Peyer's patch (tissue), 4 donors: ENCODE data around the gene KCNN3. TPM values are rescaled to one million over a fixed set of nuclear protein-coding genes. Genes with fewer than 3 reads are reported as not detected.

ENCODE experiments used
- DNase-seq, 3 donors: peaks; one replicate each; pipeline ENCODE4 v3.0.0-alpha.2; 2017 to 2019
- H3K27ac ChIP-seq, 4 donors: fragments of 200-600 bp; sonication (generic); one replicate each; pipeline ENCODE4 v1.5.1; 2016 to 2019
- H3K27me3 ChIP-seq, 2 donors: fragments of 200-600 bp; sonication (generic); one replicate each; pipeline ENCODE4 v1.5.1; 2019
- H3K36me3 ChIP-seq, 3 donors: fragments of 200-600 bp; sonication (generic); one replicate each; pipeline ENCODE4 v1.5.1; 2016 to 2019
- H3K4me1 ChIP-seq, 4 donors: fragments of 200-600 bp; sonication (generic); one replicate each; pipeline ENCODE4 v1.5.1; 2016 to 2019
- H3K4me3 ChIP-seq, 4 donors: fragments of 200-600 bp; sonication (generic); 1 replicate in 3 of 4; 2 replicates in 1 of 4; pipeline ENCODE4 v1.5.1; 2016 to 2019; ENCODE audit warnings: mild to moderate bottlenecking in 1 of 4
- H3K9me3 ChIP-seq, 4 donors: fragments of 200-600 bp; sonication (generic); one replicate each; pipeline ENCODE4 v1.5.1; 2016 to 2019; ENCODE audit warnings: mild to moderate bottlenecking in 1 of 4
- CTCF ChIP-seq, 6 experiments: fragments of 450-650 bp in 4 of 6; fragments of 200-600 bp in 2 of 6; sonication (generic) in 1 of 6; IDR thresholded peaks; one replicate each; pipeline ENCODE4 v1.5.1; 2017 to 2019; ENCODE audit warnings: antibody characterized with exemption in 6 of 6, mild to moderate bottlenecking in 3 of 6, moderate library complexity in 1 of 6
- POLR2A ChIP-seq, 2 donors: fragments of 450-650 bp; IDR thresholded peaks; one replicate each; pipeline ENCODE4 v1.5.1; 2017; ENCODE audit warnings: antibody characterized with exemption in 2 of 2, mild to moderate bottlenecking in 2 of 2, moderate library complexity in 2 of 2
- total RNA-seq, 4 donors: library from RNA; depleted of rRNA; stranded (reverse); fragments of >200 nt; gene quantifications; one replicate each; pipeline ENCODE4 v1.1.0, GENCODE V29; 2016

KCNN3 gene
- total RNA-seq, 4 donors from 2014 or later = 0.85 to 1.7 (median 1.2) TPM

- DNase-seq = no peak
- Histone ChIP-seq H3K9me3 (no peaks in the 10 kb centered on the region), H3K27me3 (no peaks in the 10 kb centered on the region), H3K4me3 (no peak overlapping the region), H3K36me3 (no peaks in the 10 kb centered on the region), H3K27ac (no peak overlapping the region), H3K4me1 (peaks cover 0 to 11% (median 0%) of the 10 kb centered on the region in 4 donors)
- TF ChIP-seq CTCF (IDR thresholded peaks at IDR 0.05) = no peak
- no peak for TF ChIP-seq POLR2A (IDR thresholded peaks at IDR 0.05)
Observed at GRCh38 chr1:154842635-154843034, 27.4 kb downstream of the KCNN3 start.

- Histone ChIP-seq H3K9me3 (no peaks in the 10 kb centered on the region), H3K4me1 (peaks cover 0 to 16% (median 0%) of the 10 kb centered on the region in 4 donors), H3K27ac (no peak overlapping the region), H3K36me3 (no peaks in the 10 kb centered on the region), H3K4me3 (no peak overlapping the region), H3K27me3 (no peaks in the 10 kb centered on the region)
- DNase-seq = no peak
- no peak for TF ChIP-seq POLR2A (IDR thresholded peaks at IDR 0.05)
- no peak for TF ChIP-seq CTCF (IDR thresholded peaks at IDR 0.05)
Observed at GRCh38 chr1:154841384-154841783, 28.7 kb downstream of the KCNN3 start.

GRCh38 chr1:154840269-154841176 lies 29.6 kb downstream of the KCNN3 start:
- H3K27me3 ChIP-seq = no peaks in the 10 kb centered on the region
- no peak for DNase-seq
- H3K27ac ChIP-seq = peak overlapping the region in 2 of 4 donors; percentile 9 to 22
- peaks cover 0 to 10% (median 0%) of the 10 kb centered on the region in 4 donors for H3K4me1 ChIP-seq
- TF ChIP-seq POLR2A (IDR thresholded peaks at IDR 0.05) = no peak
- no peak for TF ChIP-seq CTCF (IDR thresholded peaks at IDR 0.05)
- no peaks in the 10 kb centered on the region for H3K9me3 ChIP-seq
- no peak overlapping the region for H3K4me3 ChIP-seq
- H3K36me3 ChIP-seq = no peaks in the 10 kb centered on the region

GRCh38 chr1:154839691-154840090 lies 30.4 kb downstream of the KCNN3 start:
- no peaks in the 10 kb centered on the region for H3K27me3 ChIP-seq
- peaks cover 0 to 10% (median 0%) of the 10 kb centered on the region in 4 donors for H3K4me1 ChIP-seq
- H3K4me3 ChIP-seq = no peak overlapping the region
- no peak for DNase-seq
- no peak for TF ChIP-seq POLR2A (IDR thresholded peaks at IDR 0.05)
- TF ChIP-seq CTCF (IDR thresholded peaks at IDR 0.05) = no peak
- H3K9me3 ChIP-seq = no peaks in the 10 kb centered on the region
- no peak overlapping the region for H3K27ac ChIP-seq
- H3K36me3 ChIP-seq = no peaks in the 10 kb centered on the region

GRCh38 chr1:154838988-154839387 lies 31.1 kb downstream of the KCNN3 start:
- H3K4me1 ChIP-seq = peaks cover 0 to 10% (median 0%) of the 10 kb centered on the region in 4 donors
- H3K27me3 ChIP-seq = no peaks in the 10 kb centered on the region
- H3K4me3 ChIP-seq = no peak overlapping the region
- TF ChIP-seq POLR2A (IDR thresholded peaks at IDR 0.05) = no peak
- TF ChIP-seq CTCF (IDR thresholded peaks at IDR 0.05) = no peak
- H3K27ac ChIP-seq = no peak overlapping the region
- DNase-seq = no peak
- H3K9me3 ChIP-seq = no peaks in the 10 kb centered on the region
- H3K36me3 ChIP-seq = no peaks in the 10 kb centered on the region
